Testis (tissue), 2 donors: Measurements from ENCODE around the gene TEAD1.

Source experiments
- POLR2A ChIP-seq: fragments of 450-650 bp; IDR thresholded peaks from one replicate; pipeline ENCODE4 v1.6.1; 2017; ENCODE audit warnings: antibody characterized with exemption, mild to moderate bottlenecking, moderate library complexity
- TF ChIP-seq, protein P1 (sequence below), 3 experiments: fragments of 450-650 bp in 2 of 3; fragments of 200-600 bp in 1 of 3; sonication (generic) in 1 of 3; IDR thresholded peaks; one replicate each; pipeline ENCODE4 v1.5.1; 2016 to 2019; ENCODE audit warnings: antibody characterized with exemption in 3 of 3, mild to moderate bottlenecking in 2 of 3, moderate library complexity in 1 of 3

DNA sequence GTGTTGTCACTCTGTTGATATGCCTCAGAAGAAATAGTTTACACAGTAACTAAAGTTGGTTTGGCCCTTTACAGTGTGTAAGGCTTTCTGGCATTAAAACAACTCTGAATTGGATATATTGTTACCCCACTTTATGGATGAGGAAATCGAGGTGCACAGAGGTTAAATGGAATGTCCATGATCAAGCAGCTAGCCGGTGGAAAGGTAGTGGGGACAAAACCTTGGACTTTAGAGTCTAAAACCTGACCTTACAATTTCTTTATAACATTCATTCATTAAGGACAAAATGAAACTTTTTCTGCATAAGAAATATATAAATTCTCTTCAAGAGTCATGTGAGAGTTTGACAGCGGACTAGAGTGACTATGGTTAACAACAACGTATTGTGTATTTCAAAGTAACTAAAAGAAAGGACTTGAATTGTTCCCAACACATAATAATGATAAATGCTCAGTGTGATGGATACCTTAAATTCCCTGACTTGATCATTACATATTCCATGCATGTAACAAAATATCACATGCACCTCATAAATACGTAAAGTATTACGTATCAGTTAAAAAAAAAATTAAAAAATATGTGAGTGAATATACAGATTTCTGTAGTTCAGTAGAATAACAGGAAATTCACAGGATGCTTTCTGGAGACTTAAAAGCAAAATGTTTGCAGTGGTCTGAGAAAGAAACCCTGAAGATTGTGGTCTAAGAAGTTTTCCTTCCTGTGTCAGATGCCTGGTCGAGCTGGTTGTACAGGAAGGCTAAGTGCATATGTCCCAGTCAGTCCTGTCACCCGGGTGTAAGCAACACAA, 51.0 kb downstream of the TEAD1 start:
- TF ChIP-seq, protein P1, sequence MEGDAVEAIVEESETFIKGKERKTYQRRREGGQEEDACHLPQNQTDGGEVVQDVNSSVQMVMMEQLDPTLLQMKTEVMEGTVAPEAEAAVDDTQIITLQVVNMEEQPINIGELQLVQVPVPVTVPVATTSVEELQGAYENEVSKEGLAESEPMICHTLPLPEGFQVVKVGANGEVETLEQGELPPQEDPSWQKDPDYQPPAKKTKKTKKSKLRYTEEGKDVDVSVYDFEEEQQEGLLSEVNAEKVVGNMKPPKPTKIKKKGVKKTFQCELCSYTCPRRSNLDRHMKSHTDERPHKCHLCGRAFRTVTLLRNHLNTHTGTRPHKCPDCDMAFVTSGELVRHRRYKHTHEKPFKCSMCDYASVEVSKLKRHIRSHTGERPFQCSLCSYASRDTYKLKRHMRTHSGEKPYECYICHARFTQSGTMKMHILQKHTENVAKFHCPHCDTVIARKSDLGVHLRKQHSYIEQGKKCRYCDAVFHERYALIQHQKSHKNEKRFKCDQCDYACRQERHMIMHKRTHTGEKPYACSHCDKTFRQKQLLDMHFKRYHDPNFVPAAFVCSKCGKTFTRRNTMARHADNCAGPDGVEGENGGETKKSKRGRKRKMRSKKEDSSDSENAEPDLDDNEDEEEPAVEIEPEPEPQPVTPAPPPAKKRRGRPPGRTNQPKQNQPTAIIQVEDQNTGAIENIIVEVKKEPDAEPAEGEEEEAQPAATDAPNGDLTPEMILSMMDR (IDR thresholded peaks at IDR 0.05), result no peak
- no peak for TF ChIP-seq POLR2A
